Endodermal cell (in vitro differentiated cells): ENCODE data around the gene WIPI1. TPM values are rescaled to one million over a fixed set of nuclear protein-coding genes. Genes with fewer than 3 reads are reported as not detected.

ENCODE experiments used
- DNase-seq: peaks from one replicate; pipeline ENCODE4 v3.0.0-alpha.2; 2017
- H3K27ac ChIP-seq: 2 replicates; pipeline ENCODE4 v1.5.1; 2013; ENCODE audit warnings: mild to moderate bottlenecking, low read depth, low read length, moderate library complexity
- H3K27me3 ChIP-seq: 2 replicates; pipeline ENCODE4 v1.6.1; 2013; ENCODE audit warnings: mild to moderate bottlenecking, low read length, moderate library complexity; ENCODE audit not compliant: insufficient read depth, control insufficient read depth, poor library complexity, severe bottlenecking
- H3K36me3 ChIP-seq: 2 replicates; pipeline ENCODE4 v1.7.0; 2013; ENCODE audit warnings: mild to moderate bottlenecking, low read length, moderate library complexity; ENCODE audit not compliant: control insufficient read depth, insufficient read depth
- H3K4me1 ChIP-seq: one replicate; pipeline ENCODE4 v1.7.0; 2013; ENCODE audit warnings: low read length; ENCODE audit not compliant: control insufficient read depth, insufficient read depth
- H3K4me3 ChIP-seq: 2 replicates; pipeline ENCODE4 v1.5.1; 2013; ENCODE audit warnings: mild to moderate bottlenecking, low read length, moderate library complexity
- H3K9ac ChIP-seq: 2 replicates; pipeline ENCODE4 v1.6.1; 2013; ENCODE audit warnings: mild to moderate bottlenecking, low read length, moderate library complexity; ENCODE audit not compliant: poor library complexity, severe bottlenecking; ENCODE audit errors: extremely low read depth
- H3K9me3 ChIP-seq: 2 replicates; pipeline ENCODE4 v1.6.1; 2013; ENCODE audit warnings: mild to moderate bottlenecking, low read length, moderate library complexity; ENCODE audit not compliant: control insufficient read depth
- H3K27ac Mint-ChIP-seq: 2 replicates; pipeline ENCODE4 v1.8.0; 2020; ENCODE audit warnings: mixed read lengths
- H3K27me3 Mint-ChIP-seq: 2 replicates; pipeline ENCODE4 v1.8.0; 2021; ENCODE audit warnings: mild to moderate bottlenecking, mixed read lengths; ENCODE audit not compliant: insufficient read depth
- H3K36me3 Mint-ChIP-seq: 2 replicates; pipeline ENCODE4 v1.8.0; 2020; ENCODE audit warnings: low read depth, mixed read lengths
- H3K4me1 Mint-ChIP-seq: 2 replicates; pipeline ENCODE4 v1.8.0; 2020; ENCODE audit warnings: mixed read lengths
- H3K4me3 Mint-ChIP-seq: 2 replicates; pipeline ENCODE4 v1.8.0; 2020; ENCODE audit warnings: mild to moderate bottlenecking, moderate library complexity, mixed read lengths
- H3K9me3 Mint-ChIP-seq: 2 replicates; pipeline ENCODE4 v1.8.0; 2020; ENCODE audit warnings: mild to moderate bottlenecking, mixed read lengths
- CTCF ChIP-seq: fragments of 200-600 bp; sonication (generic); conservative IDR thresholded peaks from 2 replicates; pipeline ENCODE4 v1.5.0; 2021; ENCODE audit warnings: antibody characterized with exemption, mild to moderate bottlenecking
- WGBS, 2 experiments: methylation state at CpG; one replicate each; pipeline versions ENCODE4 v1.1.5 to v1.1.7; 2013; ENCODE audit warnings: missing lambda C conversion rate in 2 of 2, mixed read lengths in 1 of 2; ENCODE audit not compliant: insufficient coverage in 1 of 2, insufficient read length in 1 of 2; 5-methylcytosine and 5-hydroxymethylcytosine counted together
- total RNA-seq, 2 donors: library from RNA; stranded (reverse); fragmentation: NEBNext Ultra II Directional in 1 of 2; extraction: Animal tissue kit (Norgen Biotek cat#: 25700) in 1 of 2; gene quantifications; 2 replicates in 1 of 2; 3 replicates in 1 of 2; pipeline ENCODE4 v1.2.1, GENCODE V29; 2021

The WIPI1 gene
- total RNA-seq, 2 donors from 2014 or later, result 32.0 to 39.5 TPM

- TF ChIP-seq CTCF, result no peak
- 72 to 73% methylated on average over 5 of the region's 5 CpGs for WGBS, 2 experiments
- peaks cover 9% of the 10 kb centered on the region for H3K27me3 ChIP-seq
- no peak overlapping the region for H3K27ac ChIP-seq
- H3K4me1 Mint-ChIP-seq, result peaks cover 20% of the 10 kb centered on the region
- H3K36me3 ChIP-seq, result no peaks in the 10 kb centered on the region
- no peaks in the 10 kb centered on the region for H3K9me3 ChIP-seq
- H3K27me3 Mint-ChIP-seq, result peaks cover 5% of the 10 kb centered on the region
- H3K36me3 Mint-ChIP-seq, result no peaks in the 10 kb centered on the region
- H3K4me3 Mint-ChIP-seq, result no peak overlapping the region
- H3K4me3 ChIP-seq, result no peak overlapping the region
- H3K9ac ChIP-seq, result no peak overlapping the region
- H3K9me3 Mint-ChIP-seq, result no peaks in the 10 kb centered on the region
- no peak overlapping the region for H3K27ac Mint-ChIP-seq
- peak; percentile 67 for DNase-seq
- H3K4me1 ChIP-seq, result peaks cover 4% of the 10 kb centered on the region
Observed at GRCh38 chr17:68461589-68461988, 4.3 kb upstream of the WIPI1 start.

- no peak for TF ChIP-seq CTCF
- Histone ChIP-seq H3K27me3 (peaks cover 9% of the 10 kb centered on the region), H3K36me3 (no peaks in the 10 kb centered on the region), H3K9ac (no peak overlapping the region), H3K4me1 (peaks cover 4% of the 10 kb centered on the region), H3K4me3 (no peak overlapping the region), H3K27ac (no peak overlapping the region), H3K9me3 (no peaks in the 10 kb centered on the region)
- no peak overlapping the region for H3K27ac Mint-ChIP-seq
- WGBS, 2 experiments, result 83% methylated on average over 1 of the region's 1 CpG; no CpG with 5 or more reads in 1 of the 2 experiments
- H3K36me3 Mint-ChIP-seq, result no peaks in the 10 kb centered on the region
- H3K27me3 Mint-ChIP-seq, result peaks cover 5% of the 10 kb centered on the region
- H3K4me3 Mint-ChIP-seq, result no peak overlapping the region
- H3K9me3 Mint-ChIP-seq, result no peaks in the 10 kb centered on the region
- DNase-seq, result no peak
- H3K4me1 Mint-ChIP-seq, result peaks cover 24% of the 10 kb centered on the region
Observed at GRCh38 chr17:68461122-68461539, 3.8 kb upstream of the WIPI1 start.

- peaks cover 5% of the 10 kb centered on the region for H3K27me3 Mint-ChIP-seq
- H3K27ac ChIP-seq, result no peak overlapping the region
Observed at GRCh38 chr17:68460715-68461114, 3.4 kb upstream of the WIPI1 start.

More at GRCh38 chr17:68460715-68461114, 3.4 kb upstream of the WIPI1 start:
- no peaks in the 10 kb centered on the region for H3K36me3 ChIP-seq
- Mint-ChIP-seq H3K4me1 (peaks cover 27% of the 10 kb centered on the region), H3K4me3 (no peak overlapping the region), H3K9me3 (no peaks in the 10 kb centered on the region), H3K27ac (no peak overlapping the region), H3K36me3 (no peaks in the 10 kb centered on the region)
- no peak for DNase-seq
- peaks cover 4% of the 10 kb centered on the region for H3K4me1 ChIP-seq
- no peaks in the 10 kb centered on the region for H3K9me3 ChIP-seq
- no peak overlapping the region for H3K9ac ChIP-seq
- no peak for TF ChIP-seq CTCF
- peaks cover 9% of the 10 kb centered on the region for H3K27me3 ChIP-seq
- no peak overlapping the region for H3K4me3 ChIP-seq
